HepG2 (cell line): Measurements from ENCODE around the gene EDN2. TPM values are rescaled to one million over a fixed set of nuclear protein-coding genes. Genes with fewer than 3 reads are reported as not detected.

ENCODE experiments used
- CHD2 ChIP-seq: IDR thresholded peaks from 2 replicates; pipeline ENCODE4 v1.6.1; 2011; ENCODE audit warnings: low read depth, low read length, improper control_type of control experiment
- ELF4 ChIP-seq: sonication (generic); formaldehyde crosslinking; IDR thresholded peaks from 2 replicates; pipeline ENCODE4 v1.5.0; 2020; ENCODE audit warnings: missing genetic modification reagents, mild to moderate bottlenecking, moderate library complexity, borderline replicate concordance
- HNRNPLL ChIP-seq: fragments of 200-400 bp; formaldehyde crosslinking; IDR thresholded peaks from 2 replicates; pipeline ENCODE4 v1.6.1; 2017; ENCODE audit warnings: mild to moderate bottlenecking, low read depth, low read length; ENCODE audit not compliant: poor library complexity, severe bottlenecking
- HOXD1 ChIP-seq: sonication (generic); formaldehyde crosslinking; IDR thresholded peaks from 2 replicates; pipeline ENCODE4 v1.5.0; 2020; ENCODE audit warnings: missing genetic modification reagents
- MTA3 ChIP-seq: sonication (generic); formaldehyde crosslinking; IDR thresholded peaks from 2 replicates; pipeline ENCODE4 v1.4.0; 2020; ENCODE audit warnings: missing genetic modification reagents
- ZNF24 ChIP-seq: fragments of 450-650 bp; IDR thresholded peaks from 2 replicates; pipeline ENCODE4 v1.6.1; 2017; ENCODE audit warnings: antibody characterized with exemption, mild to moderate bottlenecking
- ZNF503 ChIP-seq: sonication (generic); formaldehyde crosslinking; IDR thresholded peaks from 2 replicates; pipeline ENCODE4 v1.4.0; 2020; ENCODE audit warnings: missing genetic modification reagents
- ZNF589 ChIP-seq: sonication (generic); formaldehyde crosslinking; conservative IDR thresholded peaks from 2 replicates; pipeline ENCODE4 v1.8.0; 2022; ENCODE audit warnings: mild to moderate bottlenecking, moderate library complexity, missing genetic modification reagents
- polyA plus RNA-seq, 8 experiments: library from polyadenylated mRNA; depleted of rRNA in 3 of 8; stranded (reverse) in 7 of 8; unstranded in 1 of 8; fragments of >200 nt; fragmentation: Illumina TruSeq in 4 of 8; extraction: Trizol in 4 of 8; gene quantifications; 2 replicates each; pipeline versions ENCODE4 v1.2.1 to v1.2.3, GENCODE V29; 2011 to 2016; ENCODE audit warnings: low read depth in 4 of 8, missing spikeins in 1 of 8, mixed read lengths in 1 of 8; ENCODE audit not compliant: insufficient read depth in 1 of 8
- total RNA-seq, 5 experiments: library from RNA; depleted of rRNA; stranded (reverse); fragments of >200 nt; fragmentation: Illumina TruSeq; extraction: Trizol; gene quantifications; 2 replicates each; pipeline ENCODE4 v1.2.3, GENCODE V29; 2016; ENCODE audit warnings: low read depth in 1 of 5
- TF ChIP-seq, protein P1 (sequence below): sonication (generic); formaldehyde crosslinking; IDR thresholded peaks from 2 replicates; pipeline ENCODE4 v1.4.0; 2020; ENCODE audit warnings: missing genetic modification reagents
- TF ChIP-seq, protein P2 (sequence below): sonication (generic); formaldehyde crosslinking; IDR thresholded peaks from 2 replicates; pipeline ENCODE4 v1.5.0; 2020; ENCODE audit warnings: mild to moderate bottlenecking, missing genetic modification reagents

Gene EDN2
- total and polyA plus RNA-seq, 2 of the 13 experiments (the other 11 are each of a cell fraction or from before 2014, with no cell fraction given) = not detected

DNA sequence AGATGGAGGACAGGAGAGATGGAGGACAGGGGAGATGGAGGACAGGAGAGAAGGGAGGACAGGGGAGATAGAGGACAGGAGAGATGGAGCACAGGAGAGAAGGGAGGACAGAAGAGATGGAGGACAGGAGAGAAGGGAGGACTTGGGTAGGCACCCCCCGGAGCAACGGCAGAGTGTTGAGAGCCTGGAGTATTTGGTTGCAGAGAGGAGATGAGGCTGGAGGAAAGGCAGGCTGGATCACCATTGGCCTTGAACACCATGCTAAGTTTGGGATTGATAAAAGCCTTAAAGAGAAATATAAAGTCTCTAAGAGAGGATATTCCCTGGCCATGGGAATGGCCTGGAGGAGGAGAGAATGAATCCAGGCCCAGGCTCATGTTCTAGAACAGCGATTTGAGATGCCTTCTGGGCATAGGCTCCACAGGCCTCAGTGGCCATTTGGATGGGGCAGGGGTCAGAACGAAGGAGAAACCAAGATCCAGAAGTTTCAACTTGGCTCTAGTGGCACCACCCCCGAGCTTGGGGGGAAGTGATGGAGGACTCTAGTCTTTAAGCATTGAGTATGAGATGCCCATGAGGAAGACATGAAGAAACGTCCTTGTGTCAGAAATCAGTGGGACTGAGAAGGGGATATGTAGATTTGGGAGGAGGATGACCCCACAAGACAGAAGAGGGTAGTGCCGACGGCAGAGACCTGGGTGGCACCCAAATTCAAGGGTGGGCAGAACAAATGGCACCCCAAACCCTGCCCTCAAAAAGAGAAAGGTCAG lies 47.9 kb upstream of the EDN2 start (continued):
- TF ChIP-seq ZNF24 (no peak), ZNF503 (CRISPR knock-in tag) (no peak), MTA3 (no peak), ZNF589 (CRISPR knock-in tag) (no peak), ELF4 (CRISPR knock-in tag) (no peak), HNRNPLL (no peak), CHD2 (no peak), HOXD1 (CRISPR knock-in tag) (no peak)
- TF ChIP-seq, protein P1, sequence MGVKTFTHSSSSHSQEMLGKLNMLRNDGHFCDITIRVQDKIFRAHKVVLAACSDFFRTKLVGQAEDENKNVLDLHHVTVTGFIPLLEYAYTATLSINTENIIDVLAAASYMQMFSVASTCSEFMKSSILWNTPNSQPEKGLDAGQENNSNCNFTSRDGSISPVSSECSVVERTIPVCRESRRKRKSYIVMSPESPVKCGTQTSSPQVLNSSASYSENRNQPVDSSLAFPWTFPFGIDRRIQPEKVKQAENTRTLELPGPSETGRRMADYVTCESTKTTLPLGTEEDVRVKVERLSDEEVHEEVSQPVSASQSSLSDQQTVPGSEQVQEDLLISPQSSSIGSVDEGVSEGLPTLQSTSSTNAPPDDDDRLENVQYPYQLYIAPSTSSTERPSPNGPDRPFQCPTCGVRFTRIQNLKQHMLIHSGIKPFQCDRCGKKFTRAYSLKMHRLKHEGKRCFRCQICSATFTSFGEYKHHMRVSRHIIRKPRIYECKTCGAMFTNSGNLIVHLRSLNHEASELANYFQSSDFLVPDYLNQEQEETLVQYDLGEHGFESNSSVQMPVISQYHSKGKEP (CRISPR knock-in tag) = no peak
- TF ChIP-seq, protein P2, sequence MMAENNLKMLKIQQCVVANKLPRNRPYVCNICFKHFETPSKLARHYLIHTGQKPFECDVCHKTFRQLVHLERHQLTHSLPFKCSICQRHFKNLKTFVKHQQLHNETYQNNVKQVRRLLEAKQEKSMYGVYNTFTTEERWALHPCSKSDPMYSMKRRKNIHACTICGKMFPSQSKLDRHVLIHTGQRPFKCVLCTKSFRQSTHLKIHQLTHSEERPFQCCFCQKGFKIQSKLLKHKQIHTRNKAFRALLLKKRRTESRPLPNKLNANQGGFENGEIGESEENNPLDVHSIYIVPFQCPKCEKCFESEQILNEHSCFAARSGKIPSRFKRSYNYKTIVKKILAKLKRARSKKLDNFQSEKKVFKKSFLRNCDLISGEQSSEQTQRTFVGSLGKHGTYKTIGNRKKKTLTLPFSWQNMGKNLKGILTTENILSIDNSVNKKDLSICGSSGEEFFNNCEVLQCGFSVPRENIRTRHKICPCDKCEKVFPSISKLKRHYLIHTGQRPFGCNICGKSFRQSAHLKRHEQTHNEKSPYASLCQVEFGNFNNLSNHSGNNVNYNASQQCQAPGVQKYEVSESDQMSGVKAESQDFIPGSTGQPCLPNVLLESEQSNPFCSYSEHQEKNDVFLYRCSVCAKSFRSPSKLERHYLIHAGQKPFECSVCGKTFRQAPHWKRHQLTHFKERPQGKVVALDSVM (CRISPR knock-in tag) = no peak
